Activated CD4-positive, alpha-beta T cell treated with anti-CD3 and anti-CD28 coated beads, Interleukin-10, Interleukin-2, amounts not matched to agents 100 ng/mL and 50 ng/mL, durations not matched to agents 16 hours and 8 hours (primary cell): ENCODE results near the gene GRK3.

Source experiments
- DNase-seq: peaks from one replicate; pipeline ENCODE4 v3.0.0-alpha.2; 2020

Gene GRK3

DNA sequence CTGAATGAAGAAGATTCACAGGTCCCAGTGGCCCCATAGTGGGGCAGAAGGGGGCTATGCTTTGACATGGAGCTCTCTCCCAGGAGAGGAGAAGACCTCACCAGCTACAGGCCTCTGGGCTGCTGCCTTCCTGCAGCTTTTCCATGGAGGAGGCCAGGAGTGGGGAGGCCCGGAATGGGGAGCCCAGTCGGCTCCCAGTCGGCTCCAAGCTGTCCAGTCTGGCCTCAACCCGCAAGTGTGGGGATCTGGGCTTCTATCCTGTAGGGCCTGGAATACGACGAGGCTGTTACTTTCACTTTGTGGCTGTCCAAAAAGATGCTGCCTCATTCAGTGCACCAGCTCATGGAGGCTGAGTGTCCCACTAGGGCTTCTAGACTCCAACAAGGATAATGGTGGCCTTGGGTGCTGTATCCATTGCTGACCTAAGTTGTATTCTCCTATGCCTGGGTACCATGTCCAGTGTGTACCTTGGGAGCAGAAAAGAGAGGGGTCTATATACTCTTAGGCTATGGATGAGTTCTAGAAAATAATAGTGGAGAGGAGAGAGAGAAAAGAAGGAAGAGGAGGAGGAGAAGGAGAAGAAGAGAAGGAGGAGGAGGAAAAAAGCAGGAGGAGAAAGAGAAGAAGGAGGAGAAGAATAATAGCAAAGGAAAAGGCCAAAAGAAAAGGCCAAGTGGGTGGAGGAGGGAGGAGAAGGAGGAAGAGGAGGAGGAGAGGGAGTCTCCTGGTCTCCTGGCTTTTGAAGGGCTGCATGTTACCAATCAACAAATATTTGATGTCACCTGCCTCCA is 178.6 kb downstream of the GRK3 start:
- DNase-seq, result no peak

GRCh38 chr22:25744694-25745093 is 180.2 kb downstream of the GRK3 start:
- DNase-seq, result no peak

GRCh38 chr22:25745341-25746011 is 181.0 kb downstream of the GRK3 start:
- DNase-seq, result no peak

GRCh38 chr22:25746012-25746373 is 181.5 kb downstream of the GRK3 start:
- peak; percentile 65 for DNase-seq

- DNase-seq, result no peak
These were observed 182.9 kb downstream of the GRK3 start for GRCh38 chr22:25747245-25747944.

DNA sequence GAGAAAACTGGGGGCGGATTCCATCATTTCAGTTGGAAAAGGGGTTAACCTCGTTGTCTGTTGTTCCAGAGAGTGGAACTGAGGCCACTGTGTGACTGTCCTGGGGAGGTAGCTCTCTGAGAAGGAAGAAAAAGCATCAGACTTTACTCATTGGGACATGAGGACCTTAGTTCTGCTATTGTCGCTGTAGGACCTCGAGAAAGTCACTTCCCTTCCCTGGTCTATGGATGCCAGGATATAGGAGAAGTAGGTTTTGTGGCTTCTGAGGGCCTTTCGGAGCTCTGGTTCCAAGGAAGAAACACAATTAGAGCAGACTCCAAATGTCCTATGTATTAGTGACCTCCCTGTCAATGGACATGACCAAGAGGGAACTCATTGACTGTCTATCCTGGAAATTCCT is 183.7 kb downstream of the GRK3 start:
- DNase-seq, result no peak

DNA sequence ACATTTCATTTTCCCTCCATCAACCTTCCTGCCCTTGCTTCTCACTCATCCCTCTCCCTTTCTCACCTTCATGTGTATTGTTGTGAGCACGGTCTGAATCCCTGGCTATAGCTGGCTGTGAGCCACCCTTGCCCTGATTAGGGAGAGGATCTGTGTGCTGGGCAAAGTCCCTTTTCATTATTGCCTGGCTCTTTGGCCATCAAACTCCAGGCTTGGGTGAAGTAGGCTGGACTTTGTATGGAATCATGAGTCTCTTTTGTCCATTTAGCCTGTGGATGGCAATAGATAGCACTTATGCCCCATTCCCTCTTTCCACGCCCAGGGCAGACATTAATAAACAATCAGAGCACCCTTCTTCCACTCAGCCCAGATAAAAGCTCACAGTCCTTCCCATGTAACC is 184.2 kb downstream of the GRK3 start:
- DNase-seq, result no peak

DNA sequence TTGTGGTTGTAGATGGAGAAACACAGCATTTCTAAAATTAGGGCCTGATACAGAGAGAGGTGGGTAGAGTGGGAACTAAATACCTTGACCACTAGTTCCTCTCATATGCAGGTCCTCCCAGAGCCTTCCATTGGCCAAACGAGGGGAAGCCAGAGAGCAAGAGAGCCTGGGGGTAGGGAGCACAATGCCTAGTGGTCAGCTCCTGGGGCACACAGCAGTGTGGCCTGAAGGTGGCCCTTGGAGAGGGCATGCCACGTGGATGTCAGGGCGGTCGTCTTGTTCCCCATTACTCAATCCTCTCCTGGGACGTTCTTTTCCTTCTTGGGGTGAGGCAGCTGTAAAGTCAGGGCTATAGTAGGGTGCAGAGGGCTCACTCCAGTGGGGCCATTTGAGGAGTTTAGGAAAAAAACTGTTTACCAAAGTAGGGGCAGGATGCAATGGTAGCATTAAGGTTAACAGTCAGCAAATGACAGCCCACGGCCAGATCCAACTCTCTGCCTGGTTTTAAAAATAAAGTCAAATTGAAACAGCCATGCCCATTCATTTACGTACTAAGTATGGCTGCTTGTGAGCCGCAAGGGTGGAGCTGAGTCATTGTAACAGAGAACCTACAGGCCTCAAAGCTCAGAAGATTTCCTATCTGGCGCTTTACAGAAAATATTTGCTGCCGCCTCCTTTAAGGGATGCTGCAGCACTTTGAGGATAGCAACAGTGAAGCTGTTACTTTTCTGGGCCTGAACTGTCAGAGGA is 185.1 kb downstream of the GRK3 start:
- peak; percentile 95 for DNase-seq

DNA sequence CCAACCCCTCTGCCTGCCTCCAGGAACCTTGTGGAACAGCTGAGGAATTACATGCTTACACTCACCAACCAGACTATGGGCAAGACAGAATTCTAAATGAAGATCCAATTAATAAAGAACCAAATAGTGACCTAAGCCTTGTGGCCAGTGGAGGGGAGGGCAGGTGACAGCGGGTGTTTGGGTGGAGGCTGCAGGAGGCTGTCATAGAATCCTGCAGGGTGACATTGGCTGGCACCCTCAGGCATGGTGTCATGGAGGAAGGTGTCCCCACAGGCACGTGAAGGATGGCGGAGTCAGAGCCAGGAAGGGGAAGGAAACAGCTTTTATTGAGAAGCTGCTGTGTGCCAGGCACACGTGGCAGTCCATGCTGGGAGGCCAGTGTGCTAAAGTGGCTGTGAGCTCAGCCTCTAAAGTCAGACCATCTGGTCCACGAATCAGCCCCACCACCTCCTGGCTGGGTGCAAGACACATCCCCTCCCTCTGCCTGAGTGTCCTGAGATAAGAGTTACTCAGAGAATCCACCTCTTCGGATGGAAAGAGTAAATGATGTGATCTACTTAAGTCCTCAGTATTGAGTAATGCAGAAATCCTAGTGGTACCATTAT is 186.2 kb downstream of the GRK3 start:
- DNase-seq, result peak; percentile 41

DNA sequence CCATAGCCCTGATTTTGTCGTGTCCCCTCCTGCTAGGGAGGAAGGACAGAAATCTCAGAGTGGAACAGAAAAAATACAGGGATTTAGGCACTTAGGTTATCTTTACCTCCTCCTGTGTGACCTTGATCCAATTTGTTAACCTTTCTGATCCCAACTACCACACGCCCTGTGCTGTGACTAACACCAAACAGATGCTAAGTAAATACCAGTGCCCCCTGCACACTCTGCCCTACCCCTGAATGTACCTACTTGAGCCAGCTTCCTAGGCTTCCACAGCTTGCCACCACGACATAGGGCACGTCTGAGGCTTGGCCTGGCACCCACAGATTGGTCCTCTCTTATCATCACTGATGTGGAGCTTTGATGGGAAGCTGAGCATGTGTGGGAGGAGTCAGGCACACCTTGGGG is 186.7 kb downstream of the GRK3 start:
- DNase-seq, result peak; percentile 40

- no peak for DNase-seq
These were observed 188.2 kb downstream of the GRK3 start for GRCh38 chr22:25752615-25753214.

- no peak for DNase-seq
These were observed 188.8 kb downstream of the GRK3 start for GRCh38 chr22:25753252-25753651.

GRCh38 chr22:25754527-25755202 is 190.2 kb downstream of the GRK3 start:
- DNase-seq, result no peak

- DNase-seq, result no peak
These were observed 193.2 kb downstream of the GRK3 start for GRCh38 chr22:25757686-25758085.

- DNase-seq, result no peak
These were observed 193.8 kb downstream of the GRK3 start for GRCh38 chr22:25758316-25758715.

GRCh38 chr22:25759825-25760231 is 195.4 kb downstream of the GRK3 start:
- no peak for DNase-seq

DNA sequence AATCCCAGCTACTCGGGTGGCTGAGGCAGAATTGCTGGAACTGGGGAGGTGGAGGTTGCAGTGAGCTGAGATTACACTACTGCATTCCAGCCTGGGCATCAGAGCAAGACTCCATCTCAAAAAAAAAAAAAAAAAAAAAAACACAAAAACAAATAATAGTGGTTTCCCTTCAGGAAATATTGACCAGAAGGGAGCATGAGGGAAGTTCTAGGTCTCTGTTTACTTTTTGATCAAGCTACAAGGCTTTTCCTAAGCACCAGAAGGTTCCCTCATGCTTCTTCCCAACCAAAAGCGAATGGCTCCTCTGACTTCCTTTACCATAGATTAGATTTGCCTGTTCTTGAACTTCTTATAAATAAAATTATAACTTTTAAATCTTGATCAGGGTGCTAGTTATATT is 195.8 kb downstream of the GRK3 start:
- DNase-seq, result no peak

DNA sequence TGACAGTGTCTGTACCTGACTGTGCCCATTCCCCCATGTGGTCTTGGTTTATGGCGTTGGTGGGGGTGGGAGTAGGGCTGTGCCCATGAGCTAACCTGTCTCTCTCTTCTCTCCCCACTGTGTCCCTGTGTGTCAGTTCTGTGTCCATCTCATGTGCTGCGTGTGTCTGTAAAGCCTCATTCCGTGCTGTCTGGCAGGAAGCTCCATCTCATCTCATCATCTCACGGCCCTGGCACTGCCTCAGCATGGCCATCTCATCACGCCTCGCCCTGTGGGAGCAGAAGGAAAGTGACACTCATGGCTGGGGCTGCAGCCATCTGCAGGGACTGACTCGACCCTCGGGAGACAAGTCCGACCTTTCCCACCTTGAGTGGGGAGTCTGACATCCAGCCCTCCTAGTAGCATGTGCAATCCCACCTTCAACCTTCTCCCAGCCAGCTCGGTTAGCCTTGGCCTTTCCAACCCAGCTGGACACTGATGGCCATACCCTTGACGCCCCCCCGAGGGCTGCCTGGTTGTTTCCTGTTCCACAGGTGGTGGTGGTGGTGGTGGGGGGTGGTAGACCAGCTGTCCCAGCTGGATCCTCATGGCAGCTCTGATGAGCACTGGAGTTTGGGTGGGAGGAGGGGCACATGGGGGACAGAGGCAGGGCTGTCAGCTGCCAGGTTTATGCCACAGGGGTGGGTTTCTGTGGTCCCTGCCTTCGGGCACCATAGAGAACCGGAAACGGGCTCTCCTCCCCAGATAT is 196.5 kb downstream of the GRK3 start:
- DNase-seq, result no peak

GRCh38 chr22:25762147-25762546 is 197.7 kb downstream of the GRK3 start:
- DNase-seq, result no peak

- DNase-seq, result no peak
These were observed 198.8 kb downstream of the GRK3 start for GRCh38 chr22:25763239-25763777.
